IMR-90 (cell line): ENCODE results near the gene LTF. TPM values are rescaled to one million over a fixed set of nuclear protein-coding genes. Genes with fewer than 3 reads are reported as not detected.

Experiments used
- ATAC-seq: fragments of 200-7000 bp; cut with Tn5 transposase; 2 replicates; pipeline ENCODE4 v1.9.1; 2020; ENCODE audit warnings: low read depth, mild to moderate bottlenecking, moderate library complexity
- BruUV-seq: library from RNA; stranded (reverse); fragments of 400-500 nt; replicated peaks from 2 replicates; lab custom pipeline; 2021; lab: Mats Ljungman, UMichigan
- CTCF ChIA-PET: fragments of 300-600 bp; formaldehyde crosslinking; extraction: SDS; loops from one replicate; lab custom pipeline; 2021; ENCODE audit warnings: antibody characterized with exemption; lab: Yijun Ruan, JAX
- POLR2A ChIA-PET: fragments of 300-600 bp; sonication (Branson Sonifier 250); formaldehyde crosslinking; loops from one replicate; lab custom pipeline; 2022; ENCODE audit warnings: antibody characterized with exemption; ENCODE audit not compliant: unreplicated experiment; lab: Charles Lee
- DNase-seq: peaks from one replicate; pipeline ENCODE4 v3.0.0; 2013
- H2AFZ ChIP-seq: replicated peaks from 2 replicates; pipeline ENCODE3; 2013; ENCODE audit warnings: low read length, mild to moderate bottlenecking; ENCODE audit not compliant: poor library complexity
- H2AK5ac ChIP-seq: 2 replicates; pipeline ENCODE4 v1.6.1; 2013; ENCODE audit warnings: low read depth, low read length, inconsistent platforms
- H2AK9ac ChIP-seq: replicated peaks from 2 replicates; pipeline ENCODE3; 2013; ENCODE audit warnings: mild to moderate bottlenecking, low read depth, low read length, moderate library complexity; ENCODE audit not compliant: poor library complexity
- H2BK120ac ChIP-seq: 2 replicates; pipeline ENCODE4 v1.6.1; 2013; ENCODE audit warnings: low read depth, low read length, inconsistent platforms
- H2BK15ac ChIP-seq: 3 replicates; pipeline ENCODE4 v1.6.1; 2013; ENCODE audit warnings: low read depth, low read length, inconsistent platforms
- H2BK20ac ChIP-seq: 2 replicates; pipeline ENCODE4 v1.6.1; 2013; ENCODE audit warnings: low read depth, mild to moderate bottlenecking, inconsistent platforms, low read length, moderate library complexity
- H2BK5ac ChIP-seq: 2 replicates; pipeline ENCODE4 v1.6.1; 2013; ENCODE audit warnings: mild to moderate bottlenecking, low read depth, low read length, inconsistent platforms; ENCODE audit not compliant: poor library complexity, severe bottlenecking
- H3K14ac ChIP-seq: replicated peaks from 2 replicates; pipeline ENCODE4 v1.6.1; 2013; ENCODE audit warnings: low read depth, low read length, inconsistent platforms
- H3K18ac ChIP-seq: 2 replicates; pipeline ENCODE4 v1.6.1; 2013; ENCODE audit warnings: low read depth, low read length, control low read depth
- H3K23ac ChIP-seq: 2 replicates; pipeline ENCODE4 v1.6.1; 2013; ENCODE audit warnings: low read depth, low read length, inconsistent platforms
- H3K27ac ChIP-seq: 2 replicates; pipeline ENCODE4 v1.5.1; 2013; ENCODE audit warnings: mild to moderate bottlenecking, control low read depth, low read length; ENCODE audit not compliant: insufficient read depth
- H3K27me3 ChIP-seq: 2 replicates; pipeline ENCODE4 v1.6.1; 2013; ENCODE audit warnings: low read length; ENCODE audit not compliant: control insufficient read depth, insufficient read depth
- H3K36me3 ChIP-seq: 2 replicates; pipeline ENCODE4 v1.6.1; 2013; ENCODE audit warnings: low read length, mixed read lengths; ENCODE audit not compliant: control insufficient read depth, insufficient read depth
- H3K4ac ChIP-seq: 2 replicates; pipeline ENCODE4 v1.6.1; 2013; ENCODE audit warnings: low read depth, low read length, inconsistent platforms
- H3K4me1 ChIP-seq: 2 replicates; pipeline ENCODE4 v1.6.1; 2013; ENCODE audit warnings: low read length, mixed read lengths; ENCODE audit not compliant: control insufficient read depth, insufficient read depth
- H3K4me2 ChIP-seq: 2 replicates; pipeline ENCODE4 v1.6.1; 2013; ENCODE audit warnings: low read depth, mild to moderate bottlenecking, control low read depth, low read length, moderate library complexity
- H3K4me3 ChIP-seq: 2 replicates; pipeline ENCODE4 v1.5.1; 2013; ENCODE audit warnings: low read depth, mild to moderate bottlenecking, control low read depth, low read length, moderate library complexity; ENCODE audit not compliant: insufficient read depth
- H3K56ac ChIP-seq: 2 replicates; pipeline ENCODE4 v1.6.1; 2013; ENCODE audit warnings: low read length, inconsistent platforms; ENCODE audit not compliant: insufficient read depth; ENCODE audit errors: extremely low read depth
- H3K79me1 ChIP-seq, 2 experiments: 2 replicates each; pipeline ENCODE4 v1.6.1; 2013; ENCODE audit warnings: low read length in 2 of 2, inconsistent platforms in 1 of 2, low read depth in 1 of 2
- H3K9ac ChIP-seq: 2 replicates; pipeline ENCODE4 v1.6.1; 2013; ENCODE audit warnings: low read depth, low read length, control low read depth
- H3K9me1 ChIP-seq: 2 replicates; pipeline ENCODE4 v1.6.1; 2013; ENCODE audit warnings: low read length, inconsistent platforms; ENCODE audit not compliant: insufficient read depth
- H3K9me3 ChIP-seq: 2 replicates; pipeline ENCODE4 v1.6.1; 2013; ENCODE audit warnings: low read length; ENCODE audit not compliant: control insufficient read depth, insufficient read depth
- H4K20me1 ChIP-seq: 2 replicates; pipeline ENCODE4 v1.6.1; 2013; ENCODE audit warnings: low read length, inconsistent platforms; ENCODE audit not compliant: insufficient read depth
- H4K5ac ChIP-seq: 2 replicates; pipeline ENCODE4 v1.6.1; 2013; ENCODE audit warnings: mild to moderate bottlenecking, low read depth, low read length, control low read depth
- H4K8ac ChIP-seq, 2 experiments: 2 replicates each; pipeline ENCODE4 v1.6.1; 2013; ENCODE audit warnings: low read depth in 2 of 2, low read length in 2 of 2, control low read depth in 1 of 2, inconsistent platforms in 1 of 2
- H4K91ac ChIP-seq: 2 replicates; pipeline ENCODE4 v1.6.1; 2013; ENCODE audit warnings: low read depth, low read length, inconsistent platforms; ENCODE audit not compliant: insufficient read depth
- BHLHE40 ChIP-seq: fragments of 150-350 bp; IDR thresholded peaks from 2 replicates; pipeline ENCODE4 v1.6.1; 2016; ENCODE audit warnings: mild to moderate bottlenecking, low read depth, low read length
- CEBPB ChIP-seq: IDR thresholded peaks from 2 replicates; pipeline ENCODE4 v1.6.1; 2012; ENCODE audit warnings: low read depth, low read length, improper control_type of control experiment
- CHD1 ChIP-seq: IDR thresholded peaks from 2 replicates; pipeline ENCODE4 v1.6.1; 2012; ENCODE audit warnings: low read depth, low read length, improper control_type of control experiment
- MAFK ChIP-seq: IDR thresholded peaks from 2 replicates; pipeline ENCODE4 v1.6.1; 2012; ENCODE audit warnings: low read depth, low read length, improper control_type of control experiment
- MAZ ChIP-seq: IDR thresholded peaks from 2 replicates; pipeline ENCODE4 v1.6.1; 2012; ENCODE audit warnings: low read depth, mild to moderate bottlenecking, low read length, improper control_type of control experiment, moderate library complexity, borderline replicate concordance
- MXI1 ChIP-seq: IDR thresholded peaks from 2 replicates; pipeline ENCODE4 v1.6.1; 2012; ENCODE audit warnings: low read depth, mild to moderate bottlenecking, low read length, moderate library complexity, borderline replicate concordance
- NFE2L2 ChIP-seq: fragments of 150-350 bp; IDR thresholded peaks from 2 replicates; pipeline ENCODE4 v1.6.1; 2016; ENCODE audit warnings: low read depth, mild to moderate bottlenecking, low read length
- POLR2A ChIP-seq: IDR thresholded peaks from 2 replicates; pipeline ENCODE4 v1.6.1; 2012; ENCODE audit warnings: mild to moderate bottlenecking, low read depth, low read length
- RAD21 ChIP-seq: IDR thresholded peaks from 2 replicates; pipeline ENCODE4 v1.6.1; 2012; ENCODE audit warnings: low read length, improper control_type of control experiment
- RCOR1 ChIP-seq: IDR thresholded peaks from 2 replicates; pipeline ENCODE4 v1.6.1; 2012; ENCODE audit warnings: mild to moderate bottlenecking, low read length, improper control_type of control experiment; ENCODE audit not compliant: insufficient replicate concordance
- RFX5 ChIP-seq: IDR thresholded peaks from 2 replicates; pipeline ENCODE4 v1.8.0; 2012; ENCODE audit warnings: low read depth, mild to moderate bottlenecking, low read length, moderate library complexity
- WGBS, 2 experiments: methylation state at CpG; one replicate each; pipeline versions ENCODE4 v1.1.5 to v1.1.7; 2013; ENCODE audit warnings: missing lambda C conversion rate in 2 of 2; ENCODE audit not compliant: insufficient read length in 1 of 2; ENCODE audit errors: extremely low coverage in 2 of 2; 5-methylcytosine and 5-hydroxymethylcytosine counted together
- dilution Hi-C: fragments of 300-500 bp; cut with HindIII; formaldehyde crosslinking; loops from one replicate; pipeline ENCODE4 v1.14.3; 2018; ENCODE audit warnings: low sequenced_read_pairs; ENCODE audit not compliant: unreplicated experiment
- in situ Hi-C: fragments of 300-500 bp; cut with MboI; formaldehyde crosslinking; loops from 3 replicates; pipeline ENCODE4 v1.14.3; 2019; ENCODE audit warnings: low sequenced_read_pairs, inconsistent platforms, mixed read lengths
- intact Hi-C: fragments of 100-400 bp; cut with micrococcal nuclease; formaldehyde crosslinking; loops from 2 replicates; pipeline ENCODE4 v1.10.0; 2022
- polyA plus RNA-seq, 3 experiments: library from polyadenylated mRNA; depleted of rRNA; stranded (reverse); fragments of >200 nt; gene quantifications; 2 replicates each; pipeline ENCODE4 v1.2.3, GENCODE V29; 2012; ENCODE audit warnings: low replicate concordance in 1 of 3
- total RNA-seq: library from RNA; depleted of rRNA; stranded (reverse); fragments of >200 nt; gene quantifications from 2 replicates; pipeline ENCODE4 v1.2.3, GENCODE V29; 2012
- TF ChIP-seq, protein P1 (sequence below): fragments of 150-350 bp; IDR thresholded peaks from 2 replicates; pipeline ENCODE4 v1.6.1; 2016; ENCODE audit warnings: low read depth, mild to moderate bottlenecking, low read length, moderate library complexity, borderline replicate concordance
- TF ChIP-seq, protein P2 (sequence below): conservative IDR thresholded peaks from 2 replicates; pipeline ENCODE4 v1.5.1; 2012; ENCODE audit warnings: mild to moderate bottlenecking, low read depth, low read length, improper control_type of control experiment
- TF ChIP-seq, protein P3 (sequence below): fragments of 150-350 bp; IDR thresholded peaks from 2 replicates; pipeline ENCODE4 v1.6.1; 2017; ENCODE audit warnings: mild to moderate bottlenecking, antibody characterized with exemption, low read length, low read depth

LTF gene
- total and polyA plus RNA-seq, 2 of the 4 experiments (the other 2 are of a cell fraction) = not detected

DNA sequence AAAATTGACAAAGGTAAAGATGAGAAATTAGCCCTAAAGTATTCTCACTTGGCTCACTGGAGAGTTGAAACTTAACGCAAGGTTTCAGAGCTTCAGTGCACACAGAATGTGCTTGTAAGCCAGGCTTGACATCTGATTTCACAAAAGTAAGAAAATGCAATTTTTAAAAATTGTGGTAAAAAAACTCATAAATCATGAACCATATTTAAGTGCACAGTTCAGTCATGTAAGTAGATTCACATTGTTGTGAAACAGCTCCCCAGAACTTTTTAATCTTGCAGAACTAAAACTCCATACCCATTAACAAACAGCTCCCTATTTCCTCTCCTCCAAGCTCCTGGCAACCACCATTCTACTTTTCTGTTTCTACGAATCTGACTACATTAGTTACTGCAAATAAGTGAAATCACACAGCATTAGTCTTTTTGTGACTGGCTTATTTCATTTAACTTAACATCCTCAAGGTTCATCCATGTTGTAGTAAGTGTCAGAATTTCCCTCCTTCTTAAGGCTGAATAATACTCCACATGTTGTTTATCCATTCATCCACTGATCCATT, 47.6 kb upstream of the LTF start:
- CTCF ChIA-PET = no interaction called here
- intact Hi-C loops (no loop called here), in situ Hi-C loops (no loop called here), dilution Hi-C loops (no loop called here)
- H3K36me3 ChIP-seq = no peaks in the 10 kb centered on the region; the same call in 1 of the 2 replicates
- peak overlapping the region; percentile 46; the same call in 1 of the 3 replicates for H2BK15ac ChIP-seq
- no peak overlapping the region; the same call in 1 of the 2 replicates for H3K18ac ChIP-seq
- POLR2A ChIA-PET = no interaction called here
- no peak overlapping the region for H3K56ac ChIP-seq
- no peaks in the 10 kb centered on the region for H3K9me3 ChIP-seq
- no peak overlapping the region for H3K14ac ChIP-seq
- H4K20me1 ChIP-seq = no peaks in the 10 kb centered on the region
- WGBS, 2 experiments = no CpG with 5 or more reads among the region's 2 CpGs
- H2BK120ac ChIP-seq = 0 out of 2 replicates have a peak overlapping the region, but pooled peaks have one; percentile 37
- no peak overlapping the region for H3K9ac ChIP-seq
- no peak overlapping the region for H3K4ac ChIP-seq
- H4K91ac ChIP-seq = no peak overlapping the region
- ATAC-seq = no peak
- H3K27ac ChIP-seq = no peak overlapping the region
- H3K23ac ChIP-seq = no peak overlapping the region
- no peak overlapping the region for H2BK20ac ChIP-seq
- no peak overlapping the region for H2AK5ac ChIP-seq
- no TSS peak for BruUV-seq
- no peak overlapping the region for H3K4me3 ChIP-seq
- H4K5ac ChIP-seq = no peak overlapping the region
- no peak overlapping the region for H2AFZ ChIP-seq
- H4K8ac ChIP-seq = peak overlapping the region in 1 of 2 experiments; percentile 66; a peak in 1 of 4 replicates
- H3K9me1 ChIP-seq = peaks cover 5% of the 10 kb centered on the region
- no peak for DNase-seq
- H3K79me1 ChIP-seq = no peaks in the 10 kb centered on the region
- no peak overlapping the region for H2BK5ac ChIP-seq
- H3K27me3 ChIP-seq = no peaks in the 10 kb centered on the region
- H2AK9ac ChIP-seq = no peak overlapping the region
- H3K4me1 ChIP-seq = peaks cover 5% of the 10 kb centered on the region
- no peak overlapping the region for H3K4me2 ChIP-seq
- TF ChIP-seq RAD21 (no peak), BHLHE40 (no peak), RFX5 (no peak), MAFK (no peak), NFE2L2 (no peak), CHD1 (no peak), MXI1 (no peak), MAZ (no peak), RCOR1 (no peak), CEBPB (no peak), POLR2A (no peak)
- TF ChIP-seq, protein P1, sequence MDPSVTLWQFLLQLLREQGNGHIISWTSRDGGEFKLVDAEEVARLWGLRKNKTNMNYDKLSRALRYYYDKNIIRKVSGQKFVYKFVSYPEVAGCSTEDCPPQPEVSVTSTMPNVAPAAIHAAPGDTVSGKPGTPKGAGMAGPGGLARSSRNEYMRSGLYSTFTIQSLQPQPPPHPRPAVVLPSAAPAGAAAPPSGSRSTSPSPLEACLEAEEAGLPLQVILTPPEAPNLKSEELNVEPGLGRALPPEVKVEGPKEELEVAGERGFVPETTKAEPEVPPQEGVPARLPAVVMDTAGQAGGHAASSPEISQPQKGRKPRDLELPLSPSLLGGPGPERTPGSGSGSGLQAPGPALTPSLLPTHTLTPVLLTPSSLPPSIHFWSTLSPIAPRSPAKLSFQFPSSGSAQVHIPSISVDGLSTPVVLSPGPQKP = no peak
- TF ChIP-seq, protein P2, sequence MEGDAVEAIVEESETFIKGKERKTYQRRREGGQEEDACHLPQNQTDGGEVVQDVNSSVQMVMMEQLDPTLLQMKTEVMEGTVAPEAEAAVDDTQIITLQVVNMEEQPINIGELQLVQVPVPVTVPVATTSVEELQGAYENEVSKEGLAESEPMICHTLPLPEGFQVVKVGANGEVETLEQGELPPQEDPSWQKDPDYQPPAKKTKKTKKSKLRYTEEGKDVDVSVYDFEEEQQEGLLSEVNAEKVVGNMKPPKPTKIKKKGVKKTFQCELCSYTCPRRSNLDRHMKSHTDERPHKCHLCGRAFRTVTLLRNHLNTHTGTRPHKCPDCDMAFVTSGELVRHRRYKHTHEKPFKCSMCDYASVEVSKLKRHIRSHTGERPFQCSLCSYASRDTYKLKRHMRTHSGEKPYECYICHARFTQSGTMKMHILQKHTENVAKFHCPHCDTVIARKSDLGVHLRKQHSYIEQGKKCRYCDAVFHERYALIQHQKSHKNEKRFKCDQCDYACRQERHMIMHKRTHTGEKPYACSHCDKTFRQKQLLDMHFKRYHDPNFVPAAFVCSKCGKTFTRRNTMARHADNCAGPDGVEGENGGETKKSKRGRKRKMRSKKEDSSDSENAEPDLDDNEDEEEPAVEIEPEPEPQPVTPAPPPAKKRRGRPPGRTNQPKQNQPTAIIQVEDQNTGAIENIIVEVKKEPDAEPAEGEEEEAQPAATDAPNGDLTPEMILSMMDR = no peak
- TF ChIP-seq, protein P3, sequence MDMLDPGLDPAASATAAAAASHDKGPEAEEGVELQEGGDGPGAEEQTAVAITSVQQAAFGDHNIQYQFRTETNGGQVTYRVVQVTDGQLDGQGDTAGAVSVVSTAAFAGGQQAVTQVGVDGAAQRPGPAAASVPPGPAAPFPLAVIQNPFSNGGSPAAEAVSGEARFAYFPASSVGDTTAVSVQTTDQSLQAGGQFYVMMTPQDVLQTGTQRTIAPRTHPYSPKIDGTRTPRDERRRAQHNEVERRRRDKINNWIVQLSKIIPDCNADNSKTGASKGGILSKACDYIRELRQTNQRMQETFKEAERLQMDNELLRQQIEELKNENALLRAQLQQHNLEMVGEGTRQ = no peak
